Ishikawa (cell line): ENCODE data around the gene CACNA2D3.

Source experiments
- EP300 ChIP-seq: IDR thresholded peaks from 2 replicates; pipeline ENCODE4 v1.6.1; 2012; ENCODE audit warnings: borderline replicate concordance
- TAF1 ChIP-seq: IDR thresholded peaks from 2 replicates; pipeline ENCODE4 v1.6.1; 2012; ENCODE audit warnings: low read depth, mild to moderate bottlenecking

DNA sequence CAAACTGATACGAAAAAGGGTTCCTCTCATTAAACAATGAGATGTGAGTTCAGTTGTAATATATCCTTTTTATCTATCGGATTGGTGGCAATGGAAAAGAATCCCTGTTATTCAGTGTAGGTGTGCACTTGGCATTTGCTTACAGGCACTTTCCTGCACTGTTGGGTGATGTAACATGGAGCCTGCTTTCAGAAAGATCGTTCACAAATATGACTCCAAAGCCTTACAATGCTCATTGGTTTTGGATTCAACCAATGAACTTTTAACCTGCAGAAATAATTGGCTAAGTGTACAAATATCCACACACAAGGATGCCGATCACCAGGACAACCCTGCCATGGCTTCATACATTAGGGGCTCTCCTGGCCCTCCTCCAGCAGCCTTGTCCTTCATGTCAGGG lies 996.9 kb downstream of the CACNA2D3 start:
- TF ChIP-seq EP300 (no peak), TAF1 (no peak)
